ENCODE measurements around the gene RAB8B.
"Not testable (repeated sequence)": the region's sequence is repeated elsewhere in the genome, so short reads cannot be mapped to it uniquely, and the experiment has no call there.

RAB8B gene

GRCh38 chr15:63237086-63237485, 47.7 kb downstream of the RAB8B start:
- DNase-seq (ENCODE audit: low read depth): not testable (repeated sequence)

DNA sequence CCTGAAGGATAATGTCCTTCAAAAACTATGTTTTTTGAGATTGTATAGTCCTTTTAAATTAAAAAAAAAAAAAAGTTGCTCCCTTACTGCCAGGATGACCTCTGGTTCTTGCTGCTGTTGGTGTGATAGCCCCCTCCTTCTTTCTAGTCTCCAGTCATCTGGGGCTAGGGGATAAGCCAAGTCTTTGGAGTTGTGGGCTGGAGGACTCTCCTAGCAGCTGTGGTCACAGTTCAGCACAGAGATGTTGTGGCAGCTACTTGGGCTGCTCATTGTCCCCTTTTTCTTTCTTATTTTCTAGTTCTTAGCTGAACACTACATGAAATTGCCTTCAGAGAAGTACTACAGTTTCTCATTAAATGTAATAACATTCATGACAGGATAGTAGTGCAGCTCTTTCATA, 48.8 kb downstream of the RAB8B start:
- no peak for DNase-seq (ENCODE audit: low read depth)

DNA sequence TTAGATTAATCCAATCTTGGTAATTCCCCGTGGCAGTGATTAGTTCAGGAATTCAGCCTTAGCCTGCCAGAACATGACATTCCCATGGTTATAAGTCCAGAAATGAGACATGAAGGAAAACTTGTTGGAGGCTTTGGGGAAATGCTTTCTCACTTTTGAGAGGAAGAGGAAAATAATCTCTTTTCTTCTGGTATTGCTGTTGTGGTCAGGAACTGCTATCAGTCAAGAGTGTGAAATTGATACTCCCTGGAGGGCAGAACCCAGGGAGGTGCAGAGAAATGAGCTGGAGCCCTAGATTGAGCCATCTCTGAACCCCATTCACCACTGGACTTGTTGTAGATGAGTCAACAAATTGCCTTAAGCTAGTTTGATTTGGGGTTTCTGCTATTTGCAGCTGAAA, 49.4 kb downstream of the RAB8B start:
- no peak for DNase-seq (ENCODE audit: low read depth)

DNA sequence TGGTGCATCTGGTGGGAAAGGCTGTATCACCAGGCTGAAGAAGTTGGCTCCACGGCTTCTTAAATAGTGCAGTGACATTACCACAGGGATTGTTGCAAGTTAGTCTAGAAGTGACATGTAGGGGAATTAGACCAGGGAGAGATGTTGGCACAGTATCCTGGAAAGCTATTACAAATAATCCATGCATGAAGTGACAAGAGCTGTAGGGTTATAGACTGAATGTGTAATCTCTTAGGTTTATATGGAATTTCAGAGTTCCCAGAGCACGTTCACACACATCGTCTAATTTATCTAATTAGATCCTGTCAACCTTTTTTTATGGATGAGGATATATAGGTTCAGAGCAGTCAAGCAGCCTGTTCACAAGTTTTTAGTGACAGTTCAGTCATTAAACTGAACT, 50.7 kb downstream of the RAB8B start:
- no peak for DNase-seq (ENCODE audit: low read depth)

GRCh38 chr15:63241316-63241715, 51.9 kb downstream of the RAB8B start:
- DNase-seq (ENCODE audit: low read depth): no peak

DNA sequence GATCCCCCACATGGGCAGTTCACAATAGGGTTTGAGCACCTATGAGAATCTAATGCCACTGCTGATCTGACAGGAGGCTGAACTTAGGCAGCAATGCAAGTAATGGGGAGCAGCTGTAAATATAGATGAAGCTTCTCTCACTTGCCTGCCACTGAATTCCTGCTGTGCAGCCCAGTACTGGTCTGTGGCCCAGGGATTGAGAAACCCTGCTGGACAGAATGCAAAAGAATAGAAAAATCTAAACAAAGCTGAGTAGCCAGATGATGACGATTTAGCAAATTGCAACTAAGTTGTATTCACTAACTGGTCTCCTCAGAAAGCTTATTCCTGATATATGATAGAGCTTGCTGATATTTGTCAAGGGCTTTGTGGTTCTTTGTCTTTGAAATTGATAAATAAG, 53.7 kb downstream of the RAB8B start:
- DNase-seq (ENCODE audit: low read depth): no peak

DNA sequence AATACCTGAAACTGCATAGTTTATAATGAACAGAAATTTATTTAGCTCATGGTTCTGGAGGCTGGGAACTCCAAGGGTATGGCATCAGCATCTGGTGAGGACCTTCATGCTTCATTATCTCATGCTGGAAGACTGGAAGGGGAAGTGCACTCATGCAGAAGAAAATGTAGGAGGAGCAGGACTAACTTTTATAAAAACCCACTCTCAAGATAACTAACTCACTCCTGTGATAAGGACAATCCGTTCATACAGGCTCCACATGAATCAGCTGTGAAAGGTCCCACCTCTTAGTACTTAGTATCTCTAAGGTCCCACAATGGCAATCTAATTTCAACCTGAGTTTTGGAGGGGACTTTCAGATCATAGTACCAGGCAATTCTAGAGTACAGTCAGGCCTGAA, 54.4 kb downstream of the RAB8B start:
- DNase-seq (ENCODE audit: low read depth): no peak

DNA sequence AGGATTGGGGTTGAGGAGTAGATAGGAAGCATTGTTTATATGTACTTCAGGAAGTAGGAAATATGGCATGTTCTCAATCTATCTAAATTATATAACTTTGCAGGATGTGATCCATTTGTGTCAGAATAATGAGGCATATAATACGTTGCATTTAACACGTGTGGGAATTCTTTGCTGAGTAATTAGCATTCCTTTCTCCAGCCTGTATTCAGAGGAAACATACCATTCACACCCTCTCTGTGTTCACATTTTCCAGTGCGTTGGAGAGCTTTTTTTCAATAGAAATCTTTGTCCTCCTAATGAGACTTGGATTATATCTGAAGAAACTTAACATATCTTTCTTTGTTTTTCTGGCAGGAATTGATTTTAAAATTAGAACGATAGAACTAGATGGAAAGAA, 55.0 kb downstream of the RAB8B start:
- DNase-seq (ENCODE audit: low read depth): no peak

- DNase-seq (ENCODE audit: low read depth): peak; percentile 5
Observed at GRCh38 chr15:63244976-63245645, 55.7 kb downstream of the RAB8B start.

GRCh38 chr15:63246691-63247469, 57.5 kb downstream of the RAB8B start:
- DNase-seq (ENCODE audit: low read depth): no peak

DNA sequence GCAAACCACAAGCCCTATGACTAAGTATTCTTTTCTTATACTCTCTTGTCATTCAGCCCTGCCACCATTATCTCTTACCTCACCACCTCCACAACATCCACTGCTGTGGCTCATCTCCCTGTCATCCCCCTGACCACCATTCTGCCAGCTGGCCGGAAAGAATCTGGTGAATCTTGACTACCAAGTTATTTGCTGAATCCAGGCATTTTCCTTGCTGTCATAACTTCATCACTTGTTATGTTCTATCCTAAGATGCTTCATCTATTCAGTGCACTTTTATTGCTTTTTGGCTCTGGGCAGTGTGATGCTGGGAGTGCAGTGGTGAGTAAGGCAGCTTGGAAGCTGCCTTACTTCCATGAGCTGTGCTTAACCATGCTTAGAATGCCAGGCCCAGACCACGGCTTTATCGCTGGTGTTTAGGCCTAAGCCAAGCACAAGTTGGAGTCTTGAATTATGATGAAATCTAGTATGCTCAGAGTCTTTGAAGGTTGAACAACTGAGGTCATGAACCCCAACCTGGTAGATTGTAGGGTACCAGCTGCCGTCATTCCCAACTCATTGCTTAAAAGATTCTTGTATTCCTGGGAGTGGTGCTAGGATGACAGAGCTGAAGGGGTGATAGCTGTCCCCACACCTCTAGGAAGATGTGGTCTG, 61.0 kb downstream of the RAB8B start:
- DNase-seq (ENCODE audit: low read depth): no peak

DNA sequence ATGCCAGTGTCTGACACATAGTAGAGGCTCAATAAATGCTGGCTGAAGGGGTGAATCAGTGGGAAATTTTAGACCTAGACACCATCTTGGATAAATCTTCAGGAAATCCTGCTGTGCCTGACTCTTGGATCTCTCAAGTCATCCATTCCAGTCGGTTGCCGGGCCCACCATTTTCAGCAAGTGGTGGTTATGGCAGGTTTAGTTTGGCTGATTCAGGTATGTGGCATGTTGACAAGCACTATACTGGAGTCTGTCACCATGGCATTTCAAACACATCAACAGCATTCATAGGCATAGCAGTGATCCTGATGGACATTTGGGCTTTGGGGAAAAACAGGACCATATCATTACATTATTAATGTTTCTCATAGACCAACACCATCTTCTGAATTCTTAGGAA, 62.3 kb downstream of the RAB8B start:
- DNase-seq (ENCODE audit: low read depth): no peak

DNA sequence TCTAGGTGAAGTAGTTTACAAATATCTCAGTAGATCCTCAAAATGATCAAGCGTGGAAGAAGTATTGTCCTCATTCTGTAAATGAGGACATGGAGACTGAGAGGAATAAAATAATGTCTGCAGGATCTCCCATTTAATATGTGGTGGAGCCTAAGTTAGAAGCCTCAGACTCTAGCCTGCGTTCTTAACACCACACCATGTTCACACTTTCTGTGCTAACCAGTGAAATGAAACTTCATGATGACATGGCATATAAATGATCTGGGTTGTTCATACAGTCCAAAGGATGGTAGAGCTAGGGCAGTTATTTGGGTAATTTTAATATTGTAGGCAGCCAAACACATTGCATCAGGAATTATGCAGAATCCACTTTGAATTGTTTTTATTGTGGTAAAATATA, 62.9 kb downstream of the RAB8B start:
- no peak for DNase-seq (ENCODE audit: low read depth)

- no peak for DNase-seq (ENCODE audit: low read depth)
Observed at GRCh38 chr15:63254991-63255390, 65.6 kb downstream of the RAB8B start.

DNA sequence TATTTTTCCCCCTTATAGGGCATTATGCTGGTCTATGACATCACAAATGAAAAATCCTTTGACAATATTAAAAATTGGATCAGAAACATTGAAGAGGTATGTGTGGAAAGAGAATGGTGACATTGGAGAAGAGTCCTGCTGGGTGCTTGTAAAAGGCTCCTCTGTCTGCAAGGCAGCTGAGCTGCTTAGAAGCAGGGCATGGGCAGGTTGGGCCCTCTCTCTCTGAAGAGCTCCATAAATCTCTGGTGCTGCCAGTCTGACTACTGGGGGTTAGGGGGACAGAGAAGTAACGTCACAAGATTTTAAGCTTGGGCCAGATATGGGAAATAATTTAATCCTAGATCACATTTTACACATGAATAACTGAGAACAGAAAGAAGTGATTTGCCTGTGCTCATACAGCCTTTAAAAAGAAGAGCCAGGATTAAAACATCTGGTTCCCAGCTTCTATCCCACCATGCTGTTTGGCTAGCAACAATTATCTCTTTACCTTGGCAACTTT, 66.1 kb downstream of the RAB8B start:
- DNase-seq (ENCODE audit: low read depth): no peak

- DNase-seq (ENCODE audit: low read depth): no peak
Observed at GRCh38 chr15:63256433-63257274, 67.2 kb downstream of the RAB8B start.

DNA sequence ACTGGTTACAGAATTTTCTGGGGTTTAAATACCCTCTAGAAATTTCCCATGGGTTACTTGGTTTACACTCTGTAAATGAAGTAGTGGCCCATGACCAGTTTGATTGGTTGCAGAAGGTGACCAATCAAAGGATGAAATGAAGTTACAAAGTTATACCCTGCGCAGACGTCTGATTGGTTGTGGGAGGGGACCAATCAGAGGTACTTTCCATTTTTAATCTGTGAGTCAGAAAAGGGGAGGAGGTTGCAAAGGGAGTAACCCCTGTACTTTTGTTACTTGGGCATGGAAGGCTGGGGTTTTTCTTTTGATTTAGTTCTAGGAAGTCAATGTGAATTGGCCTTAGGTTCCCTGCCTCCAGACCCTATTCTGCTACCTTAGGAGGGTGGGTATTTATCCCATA, 69.3 kb downstream of the RAB8B start:
- no peak for DNase-seq (ENCODE audit: low read depth)

GRCh38 chr15:63260791-63261190, 71.4 kb downstream of the RAB8B start:
- DNase-seq (ENCODE audit: low read depth): no peak

DNA sequence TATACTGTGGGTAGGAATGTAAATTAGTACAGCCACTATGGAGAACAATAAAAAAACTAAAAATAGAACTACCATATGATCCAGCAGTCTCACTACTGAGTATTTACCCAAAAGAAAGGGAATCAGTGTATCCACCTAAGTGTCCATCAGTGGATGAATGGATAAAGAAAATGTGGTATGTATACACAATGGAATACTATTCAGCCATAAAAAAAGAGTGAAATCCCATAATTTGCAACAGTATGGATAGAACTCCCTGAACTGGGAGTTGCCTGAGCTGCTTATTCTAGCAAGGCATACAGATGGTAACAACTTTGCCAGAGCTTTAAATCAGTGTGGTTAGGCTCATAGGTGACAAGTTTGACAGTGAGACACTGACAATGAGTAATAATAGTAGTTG, 71.9 kb downstream of the RAB8B start:
- no peak for DNase-seq (ENCODE audit: low read depth)

GRCh38 chr15:63263519-63263918, 74.1 kb downstream of the RAB8B start:
- DNase-seq (ENCODE audit: low read depth): no peak

GRCh38 chr15:63264688-63265293, 75.4 kb downstream of the RAB8B start:
- DNase-seq (ENCODE audit: low read depth): no peak

- DNase-seq (ENCODE audit: low read depth): no peak
Observed at GRCh38 chr15:63274427-63274826, 85.0 kb downstream of the RAB8B start.
